Neuronal stem cell (in vitro differentiated cells): Measurements from ENCODE around the gene HPS4.

Experiments used
- DNase-seq: peaks from one replicate; pipeline ENCODE4 v3.0.0-alpha.2; 2013; ENCODE audit warnings: low spot score
- H2AFZ ChIP-seq: one replicate; pipeline ENCODE4 v1.6.1; 2013; ENCODE audit warnings: mild to moderate bottlenecking, low read length, inconsistent platforms
- H2AK5ac ChIP-seq: 2 replicates; pipeline ENCODE4 v1.6.1; 2013; ENCODE audit warnings: low read depth, mild to moderate bottlenecking, inconsistent platforms, low read length, moderate library complexity, mixed read lengths
- H2BK120ac ChIP-seq: 2 replicates; pipeline ENCODE4 v1.6.1; 2013; ENCODE audit warnings: low read depth, mild to moderate bottlenecking, inconsistent platforms, low read length, moderate library complexity, mixed read lengths
- H2BK12ac ChIP-seq: one replicate; pipeline ENCODE4 v1.6.1; 2013; ENCODE audit warnings: low read length, inconsistent platforms
- H2BK15ac ChIP-seq: 2 replicates; pipeline ENCODE4 v1.6.1; 2013; ENCODE audit warnings: mild to moderate bottlenecking, low read length, inconsistent platforms, mixed read lengths
- H2BK5ac ChIP-seq: one replicate; pipeline ENCODE4 v1.6.1; 2013; ENCODE audit warnings: inconsistent platforms, mild to moderate bottlenecking, low read length, moderate library complexity
- H3K14ac ChIP-seq: one replicate; pipeline ENCODE4 v1.6.1; 2013; ENCODE audit warnings: low read length, inconsistent platforms
- H3K18ac ChIP-seq: 2 replicates; pipeline ENCODE4 v1.6.1; 2013; ENCODE audit warnings: low read length, inconsistent platforms
- H3K23ac ChIP-seq: 2 replicates; pipeline ENCODE4 v1.6.1; 2013; ENCODE audit warnings: low read depth, mild to moderate bottlenecking, mixed read lengths, low read length, inconsistent platforms; ENCODE audit not compliant: poor library complexity
- H3K27ac ChIP-seq: replicated peaks from 3 replicates; pipeline ENCODE4 v1.5.1; 2013; ENCODE audit warnings: low read length, inconsistent platforms
- H3K27me3 ChIP-seq, 3 experiments: 2 replicates each; pipeline ENCODE4 v1.6.1; 2013; ENCODE audit warnings: low read length in 3 of 3, mild to moderate bottlenecking in 2 of 3, inconsistent platforms in 1 of 3, low read depth in 1 of 3, mixed read lengths in 1 of 3, moderate library complexity in 1 of 3; ENCODE audit not compliant: control insufficient read depth in 3 of 3, insufficient read depth in 3 of 3
- H3K36me3 ChIP-seq, 2 donors: replicated peaks in 1 of 2; 2 replicates each; pipeline ENCODE4 v1.6.1; 2013; ENCODE audit warnings: low read length in 2 of 2; ENCODE audit not compliant: control insufficient read depth in 2 of 2, insufficient read depth in 2 of 2
- H3K4ac ChIP-seq: 2 replicates; pipeline ENCODE4 v1.6.1; 2013; ENCODE audit warnings: inconsistent platforms, mild to moderate bottlenecking, low read length, moderate library complexity
- H3K4me1 ChIP-seq, 2 donors: 1 replicate in 1 of 2; 2 replicates in 1 of 2; pipeline ENCODE4 v1.6.1; 2013; ENCODE audit warnings: low read length in 2 of 2, low read depth in 1 of 2; ENCODE audit not compliant: control insufficient read depth in 2 of 2, insufficient read depth in 1 of 2
- H3K4me2 ChIP-seq: one replicate; pipeline ENCODE4 v1.6.1; 2013; ENCODE audit warnings: mild to moderate bottlenecking, low read length, inconsistent platforms; ENCODE audit not compliant: insufficient read depth, poor library complexity, severe bottlenecking
- H3K4me3 ChIP-seq, 2 donors: 2 replicates each; pipeline ENCODE4 v1.5.1; 2013; ENCODE audit warnings: low read length in 2 of 2, mild to moderate bottlenecking in 2 of 2, inconsistent platforms in 1 of 2, moderate library complexity in 1 of 2
- H3K79me1 ChIP-seq: one replicate; pipeline ENCODE4 v1.6.1; 2013; ENCODE audit warnings: low read depth, mild to moderate bottlenecking, inconsistent platforms, low read length, moderate library complexity
- H3K9ac ChIP-seq: one replicate; pipeline ENCODE4 v1.6.1; 2013; ENCODE audit warnings: mild to moderate bottlenecking, low read depth, low read length, inconsistent platforms; ENCODE audit not compliant: poor library complexity
- H3K9me3 ChIP-seq, 2 donors: replicated peaks in 1 of 2; 2 replicates each; pipeline versions ENCODE3 to v1.6.1; 2013; ENCODE audit warnings: low read length in 2 of 2, mild to moderate bottlenecking in 2 of 2, inconsistent platforms in 1 of 2, low read depth in 1 of 2, mixed read lengths in 1 of 2, moderate library complexity in 1 of 2; ENCODE audit not compliant: control insufficient read depth in 2 of 2, insufficient read depth in 1 of 2
- H4K8ac ChIP-seq: one replicate; pipeline ENCODE4 v1.6.1; 2013; ENCODE audit warnings: low read depth, mild to moderate bottlenecking, inconsistent platforms, low read length, moderate library complexity
- H4K91ac ChIP-seq: one replicate; pipeline ENCODE4 v1.6.1; 2013; ENCODE audit warnings: low read length, low read depth, mild to moderate bottlenecking, inconsistent platforms; ENCODE audit not compliant: poor library complexity
- WGBS, 2 donors: extraction: QIAGEN DNeasy Blood & Tissue Kit; methylation state at CpG; one replicate each; pipeline ENCODE4 v1.1.7; 2013; ENCODE audit warnings: missing lambda C conversion rate in 2 of 2, mixed read lengths in 1 of 2; ENCODE audit not compliant: insufficient read length in 2 of 2, insufficient replicate concordance in 1 of 2; ENCODE audit errors: extremely low coverage in 2 of 2; 5-methylcytosine and 5-hydroxymethylcytosine counted together

Gene HPS4

DNA sequence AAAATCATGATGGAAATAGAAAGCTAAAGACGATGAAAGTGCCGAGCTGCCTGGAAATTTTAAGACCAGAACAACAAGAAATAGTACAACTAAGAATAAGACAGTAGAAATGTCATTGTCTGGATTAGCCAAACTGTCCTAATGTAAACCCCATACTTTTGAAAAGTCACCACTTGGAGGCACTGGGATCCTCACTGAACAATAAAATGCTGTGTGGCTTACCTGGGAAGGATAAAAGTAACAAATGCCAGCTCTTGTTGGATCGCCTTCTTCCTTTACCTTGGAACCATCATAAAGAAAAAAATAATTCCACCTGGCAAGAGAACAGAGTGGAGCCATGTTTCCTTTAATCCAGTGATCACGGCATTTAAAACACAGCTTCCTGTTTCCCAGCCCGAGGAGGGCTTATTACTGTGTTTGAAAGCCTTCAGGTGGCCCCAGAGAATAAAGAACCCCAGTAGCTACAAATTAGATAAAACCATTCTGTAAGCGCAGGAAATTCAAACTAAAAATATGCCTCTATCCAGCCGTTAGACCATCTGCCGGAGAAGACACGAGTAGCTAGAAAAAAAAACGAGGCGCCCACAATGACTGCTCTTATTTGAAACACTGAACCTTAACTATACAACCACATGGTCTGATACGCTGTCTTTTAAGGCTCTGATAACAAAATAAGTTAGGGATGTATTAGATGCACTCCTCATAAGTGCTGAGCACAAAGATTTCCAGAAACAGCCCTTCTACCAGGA is 4.4 kb downstream of the HPS4 start:
- no peak overlapping the region for H2BK12ac ChIP-seq
- H3K23ac ChIP-seq, result no peak overlapping the region
- H3K9me3 ChIP-seq, result no peaks in the 10 kb centered on the region
- no peak overlapping the region for H2BK5ac ChIP-seq
- H3K27ac ChIP-seq, result no peak overlapping the region
- H3K36me3 ChIP-seq, result peaks cover 13 to 70% of the 10 kb centered on the region in 2 donors
- no peaks in the 10 kb centered on the region for H3K27me3 ChIP-seq
- no peak overlapping the region for H4K91ac ChIP-seq
- no peak overlapping the region for H2AK5ac ChIP-seq
- no CpG with 5 or more reads among the region's 12 CpGs for WGBS, 2 donors
- H2BK15ac ChIP-seq, result no peak overlapping the region
- no peak overlapping the region for H3K18ac ChIP-seq
- no peak overlapping the region for H4K8ac ChIP-seq
- H3K79me1 ChIP-seq, result peaks cover 5% of the 10 kb centered on the region
- H3K4ac ChIP-seq, result no peak overlapping the region
- no peak overlapping the region for H3K9ac ChIP-seq
- DNase-seq, result no peak
- H2BK120ac ChIP-seq, result no peak overlapping the region
- H3K4me2 ChIP-seq, result no peak overlapping the region
- no peak overlapping the region for H2AFZ ChIP-seq
- H3K14ac ChIP-seq, result no peak overlapping the region
- H3K4me1 ChIP-seq, result peaks cover 5 to 12% of the 10 kb centered on the region in 2 donors
- H3K4me3 ChIP-seq, result no peak overlapping the region

DNA sequence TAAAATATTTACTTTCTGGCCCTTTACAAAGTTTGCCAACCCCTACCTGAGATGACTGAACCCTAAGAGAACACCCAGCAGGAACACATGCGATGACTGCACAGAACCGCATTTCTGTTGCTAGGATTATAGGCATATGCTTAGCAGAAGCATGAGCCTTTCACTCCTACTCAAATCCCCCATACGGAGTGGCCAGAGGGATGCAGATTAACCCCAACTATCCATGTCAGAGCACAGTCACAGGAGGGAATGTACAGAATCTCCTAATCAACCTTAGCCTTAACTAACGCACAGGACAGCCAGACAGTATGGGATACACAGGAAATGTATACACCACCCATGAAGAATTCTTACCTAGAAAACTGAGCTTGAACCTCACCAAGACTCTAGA is 6.2 kb downstream of the HPS4 start:
- no peak overlapping the region for H3K23ac ChIP-seq
- no peak overlapping the region for H3K4me2 ChIP-seq
- H4K91ac ChIP-seq, result no peak overlapping the region
- no peaks in the 10 kb centered on the region for H3K27me3 ChIP-seq
- no peak overlapping the region for H2AFZ ChIP-seq
- H3K36me3 ChIP-seq, result peaks cover 18 to 89% of the 10 kb centered on the region in 2 donors
- WGBS, 2 donors, result no CpG with 5 or more reads among the region's 4 CpGs
- H2AK5ac ChIP-seq, result no peak overlapping the region
- no peak for DNase-seq
- H2BK15ac ChIP-seq, result no peak overlapping the region
- no peaks in the 10 kb centered on the region for H3K9me3 ChIP-seq
- H2BK5ac ChIP-seq, result no peak overlapping the region
- H3K4ac ChIP-seq, result no peak overlapping the region
- no peak overlapping the region for H4K8ac ChIP-seq
- peaks cover 3 to 6% of the 10 kb centered on the region in 2 donors for H3K4me1 ChIP-seq
- no peak overlapping the region for H3K18ac ChIP-seq
- H3K14ac ChIP-seq, result no peak overlapping the region
- H3K27ac ChIP-seq, result no peak overlapping the region
- H3K4me3 ChIP-seq, result no peak overlapping the region
- no peak overlapping the region for H2BK12ac ChIP-seq
- no peak overlapping the region for H3K9ac ChIP-seq
- H2BK120ac ChIP-seq, result no peak overlapping the region
- H3K79me1 ChIP-seq, result peaks cover 3% of the 10 kb centered on the region

DNA sequence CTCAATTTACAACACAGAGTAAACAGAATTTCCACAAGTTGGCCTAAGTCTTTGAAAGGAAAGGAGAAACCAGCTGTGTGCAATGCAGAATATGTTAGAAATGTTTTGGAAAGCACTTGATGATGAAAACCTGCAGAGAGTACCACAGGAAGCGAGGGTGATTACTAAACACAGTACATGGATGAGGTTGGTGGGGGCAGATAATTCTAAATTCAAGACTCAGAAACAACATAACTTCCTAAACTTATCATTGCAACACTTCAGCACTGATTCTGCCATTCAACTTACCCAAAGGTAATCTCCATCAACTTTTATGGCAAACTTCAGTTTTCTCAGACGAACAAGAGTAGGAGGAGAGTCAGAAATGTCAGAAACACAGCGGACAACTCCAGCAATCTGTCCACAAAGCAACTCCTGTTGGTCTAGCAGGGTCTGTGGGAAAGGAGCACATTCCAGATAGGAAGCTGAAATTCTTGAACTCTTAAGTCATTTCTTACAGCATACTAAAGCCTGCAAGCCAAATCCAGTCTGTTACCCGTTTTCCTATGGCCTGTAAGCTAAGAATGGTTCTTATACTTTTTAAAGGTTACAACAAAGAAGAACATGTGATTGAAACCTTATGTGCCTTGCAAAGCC is 6.8 kb downstream of the HPS4 start:
- no peak overlapping the region for H2AK5ac ChIP-seq
- H4K8ac ChIP-seq, result no peak overlapping the region
- H3K23ac ChIP-seq, result no peak overlapping the region
- no peak overlapping the region for H3K18ac ChIP-seq
- no CpG with 5 or more reads among the region's 4 CpGs for WGBS, 2 donors
- peaks cover 3% of the 10 kb centered on the region in 2 donors for H3K4me1 ChIP-seq
- H3K4me2 ChIP-seq, result no peak overlapping the region
- H4K91ac ChIP-seq, result no peak overlapping the region
- no peak overlapping the region for H2BK5ac ChIP-seq
- no peaks in the 10 kb centered on the region for H3K9me3 ChIP-seq
- H3K4me3 ChIP-seq, result no peak overlapping the region
- H2BK15ac ChIP-seq, result no peak overlapping the region
- no peak overlapping the region for H3K9ac ChIP-seq
- H3K27ac ChIP-seq, result no peak overlapping the region
- H2BK12ac ChIP-seq, result no peak overlapping the region
- H2AFZ ChIP-seq, result no peak overlapping the region
- H3K14ac ChIP-seq, result no peak overlapping the region
- H2BK120ac ChIP-seq, result no peak overlapping the region
- DNase-seq, result no peak
- H3K79me1 ChIP-seq, result peaks cover 3% of the 10 kb centered on the region
- no peak overlapping the region for H3K4ac ChIP-seq
- no peaks in the 10 kb centered on the region for H3K27me3 ChIP-seq
- peaks cover 22 to 92% of the 10 kb centered on the region in 2 donors for H3K36me3 ChIP-seq

DNA sequence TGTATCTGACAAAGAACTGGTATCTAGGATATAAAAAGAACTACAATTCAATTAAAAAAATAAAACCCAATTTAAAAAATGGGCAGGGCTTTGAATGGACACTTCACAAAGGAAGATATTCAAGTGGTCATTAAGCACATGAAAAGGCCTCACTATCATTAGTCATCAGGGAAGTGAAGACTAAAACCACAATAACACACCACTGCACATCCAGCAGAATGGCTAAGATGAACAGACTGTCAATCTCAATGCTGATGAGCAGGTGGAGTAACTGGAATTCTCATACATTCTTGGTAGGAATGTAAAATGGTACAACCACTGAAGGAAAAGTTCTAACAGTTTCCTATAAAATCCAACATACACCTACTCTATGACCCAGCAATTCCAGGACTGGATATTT is 8.9 kb downstream of the HPS4 start:
- no peak overlapping the region for H3K9ac ChIP-seq
- H3K4me3 ChIP-seq, result no peak overlapping the region
- H4K91ac ChIP-seq, result no peak overlapping the region
- H4K8ac ChIP-seq, result no peak overlapping the region
- no peak overlapping the region for H3K4ac ChIP-seq
- H2AFZ ChIP-seq, result no peak overlapping the region
- no peak overlapping the region for H2BK120ac ChIP-seq
- no peaks in the 10 kb centered on the region for H3K79me1 ChIP-seq
- no peak overlapping the region for H2AK5ac ChIP-seq
- DNase-seq, result no peak
- no peak overlapping the region for H3K4me2 ChIP-seq
- H2BK5ac ChIP-seq, result no peak overlapping the region
- no peak overlapping the region for H3K27ac ChIP-seq
- no peak overlapping the region for H3K18ac ChIP-seq
- H3K4me1 ChIP-seq, result peaks cover 1% of the 10 kb centered on the region in 2 donors
- peaks cover 34 to 93% of the 10 kb centered on the region in 2 donors for H3K36me3 ChIP-seq
- H3K9me3 ChIP-seq, result no peaks in the 10 kb centered on the region
- H3K23ac ChIP-seq, result no peak overlapping the region
- H3K14ac ChIP-seq, result no peak overlapping the region
- no peak overlapping the region for H2BK15ac ChIP-seq
- no peak overlapping the region for H2BK12ac ChIP-seq
- H3K27me3 ChIP-seq, result no peaks in the 10 kb centered on the region
